UCSD-AML1 (cell line): ENCODE results near the gene NMB.
"Not testable (repeated sequence)": the region's sequence is repeated elsewhere in the genome, so short reads cannot be mapped to it uniquely, and the experiment has no call there.

Experiments
- DNase-seq: peaks from one replicate; lab custom pipeline; 2025; ENCODE audit not compliant: unreplicated experiment; lab: John Stamatoyannopoulos, UW

Gene NMB

DNA sequence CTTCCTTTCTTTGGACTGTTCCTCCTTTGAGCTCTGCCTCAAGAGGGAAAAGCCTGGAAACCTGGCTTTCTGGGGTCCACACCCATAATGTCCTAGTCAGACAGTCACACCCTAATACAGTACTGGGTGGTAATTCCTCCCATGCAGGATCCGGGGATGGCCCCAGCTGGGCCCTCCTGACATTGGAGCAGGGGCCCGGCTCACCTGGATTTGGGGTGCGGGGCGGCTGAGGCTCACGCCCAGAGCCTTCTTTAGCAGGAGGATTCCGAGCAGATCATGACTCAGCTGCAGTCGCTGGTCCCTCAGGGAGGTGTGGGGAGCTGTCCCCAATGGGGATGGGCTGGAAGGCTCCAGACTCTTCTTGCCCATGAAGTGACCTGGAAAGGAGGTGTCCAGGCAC is 1.0 kb downstream of the NMB start:
- no peak for DNase-seq

DNA sequence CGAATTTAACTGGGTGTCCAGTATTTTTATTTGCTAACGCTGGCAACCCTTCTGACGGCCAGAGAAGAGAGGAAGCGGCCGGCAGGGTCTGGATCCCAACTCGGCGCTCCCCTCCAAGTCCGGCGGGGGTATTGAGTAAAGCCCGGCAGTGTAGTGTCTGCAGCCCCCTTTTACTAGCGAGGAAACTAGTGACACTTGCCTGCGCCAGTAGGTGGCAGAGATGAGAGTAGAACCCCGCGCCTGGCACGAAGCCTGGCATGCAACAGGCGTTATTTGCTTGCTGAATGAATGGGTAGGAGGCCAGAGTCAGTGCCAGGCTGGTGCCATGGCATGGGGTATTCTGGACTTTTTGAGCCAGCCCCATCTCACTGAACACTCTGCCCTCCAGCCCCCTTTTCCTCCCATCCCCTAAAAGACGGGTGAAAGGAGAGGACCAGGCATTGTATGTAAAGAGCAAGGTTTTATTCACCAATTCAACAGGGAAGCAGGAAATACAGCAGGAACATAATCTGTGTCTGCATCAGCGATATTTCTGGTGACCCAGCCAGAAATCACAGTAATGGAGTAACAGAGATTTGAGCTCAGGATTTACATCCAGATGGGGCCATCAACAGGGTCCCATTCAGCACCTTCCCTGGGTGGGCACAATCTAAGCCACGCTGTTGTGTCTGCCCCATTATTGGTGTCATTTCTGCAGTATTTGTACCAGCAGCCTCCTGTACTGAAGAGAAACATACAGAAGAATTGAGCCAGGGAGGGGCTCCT is 3.1 kb downstream of the NMB start:
- DNase-seq, result peak; percentile 77

DNA sequence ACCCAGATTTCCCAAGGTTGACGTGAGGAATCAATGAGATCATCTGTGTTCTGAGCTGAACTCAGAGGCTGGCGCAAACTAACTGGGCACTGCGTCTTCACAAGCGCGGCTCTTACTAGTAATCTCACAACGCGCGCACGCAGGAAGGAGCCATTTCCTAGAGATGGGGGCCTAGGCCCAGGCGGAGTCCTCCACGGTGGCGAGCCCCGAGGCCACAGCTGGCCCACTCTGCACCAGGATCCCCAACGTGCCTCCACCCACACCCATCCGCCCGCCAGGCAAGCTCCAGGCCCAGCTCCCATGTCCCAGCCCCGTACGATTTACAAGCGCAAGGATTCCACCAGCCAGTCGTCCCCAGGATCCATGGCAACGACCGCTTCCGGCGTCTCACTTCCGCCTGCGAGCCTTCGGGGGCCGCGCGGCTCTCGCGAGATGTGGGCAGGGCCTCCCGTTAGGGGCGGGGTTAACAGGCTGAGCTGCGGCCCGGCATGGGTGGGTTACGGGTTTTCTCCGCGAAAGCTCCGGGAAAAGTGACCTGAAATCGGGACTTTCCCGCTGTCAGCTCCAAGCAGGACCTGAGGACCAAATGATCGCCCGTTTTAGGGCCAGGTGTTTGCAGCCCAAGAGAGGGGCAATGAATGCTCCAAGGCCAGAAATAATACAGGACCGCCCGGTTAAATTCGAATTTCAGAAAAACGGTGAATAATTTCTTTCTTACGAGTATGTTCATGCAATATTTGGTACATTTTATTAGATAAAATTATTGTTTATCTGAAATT is 3.9 kb downstream of the NMB start, which contains the start of gene WDR73:
WDR73 (minus strand) TSS at position 374 of the 779 bp plus-strand sequence; CDS start at position 365, 9 bp downstream.
- DNase-seq, result peak; percentile 94

DNA sequence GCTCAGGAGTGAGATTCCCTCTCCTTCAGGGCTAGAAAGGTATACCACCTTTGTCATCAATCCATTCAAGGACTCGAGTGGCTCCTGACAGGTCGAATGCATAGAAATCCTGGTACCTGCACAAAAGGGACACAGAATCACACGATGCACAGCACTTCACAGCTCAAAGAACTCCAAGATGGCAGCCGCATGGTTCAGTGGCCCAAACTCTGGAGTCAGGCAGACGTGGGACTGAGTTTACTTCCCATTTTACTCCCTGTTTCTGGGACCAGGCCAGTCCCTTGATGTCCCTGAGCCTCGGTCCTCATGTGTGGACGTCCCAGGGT is 4.5 kb downstream of the NMB start:
- DNase-seq, result no peak

DNA sequence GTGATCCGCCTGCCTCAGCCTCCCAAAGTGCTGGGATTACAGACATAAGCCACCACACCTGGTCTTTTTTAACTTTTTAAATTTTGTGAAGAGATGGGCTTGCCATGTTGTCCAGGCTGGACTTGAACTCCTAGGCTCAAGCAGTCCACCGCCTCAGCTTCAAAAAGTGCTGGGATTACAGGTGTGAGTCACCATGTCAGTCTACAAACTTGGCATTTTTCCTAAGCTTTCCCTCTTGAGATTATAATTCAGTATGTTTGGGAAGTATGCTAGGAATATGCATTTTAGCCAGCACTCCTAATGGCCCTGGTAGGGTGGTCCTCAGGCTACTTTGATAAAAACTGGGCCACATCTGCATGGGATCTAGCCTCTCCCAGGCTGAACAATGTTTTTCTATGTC is 8.3 kb downstream of the NMB start:
- no peak for DNase-seq

DNA sequence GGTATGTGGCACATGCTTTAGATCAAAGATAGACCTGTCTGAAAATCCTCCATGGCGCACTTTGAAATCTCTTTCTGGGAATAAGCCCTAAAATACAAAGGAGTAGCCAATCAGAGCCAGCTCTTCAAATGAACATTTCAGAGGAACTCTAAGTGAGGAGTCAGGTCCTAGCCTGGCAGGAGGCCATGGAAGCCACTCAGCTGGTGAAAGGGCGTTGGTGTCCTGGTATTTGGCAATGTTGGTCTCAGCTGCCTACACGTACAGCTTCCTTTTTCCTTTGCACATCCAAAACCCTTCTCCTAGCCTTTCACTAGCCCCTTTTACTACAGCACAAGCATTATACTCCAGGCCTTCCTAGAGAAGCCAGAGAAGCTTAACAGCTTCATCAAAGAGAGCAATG is 9.5 kb downstream of the NMB start:
- DNase-seq, result no peak

DNA sequence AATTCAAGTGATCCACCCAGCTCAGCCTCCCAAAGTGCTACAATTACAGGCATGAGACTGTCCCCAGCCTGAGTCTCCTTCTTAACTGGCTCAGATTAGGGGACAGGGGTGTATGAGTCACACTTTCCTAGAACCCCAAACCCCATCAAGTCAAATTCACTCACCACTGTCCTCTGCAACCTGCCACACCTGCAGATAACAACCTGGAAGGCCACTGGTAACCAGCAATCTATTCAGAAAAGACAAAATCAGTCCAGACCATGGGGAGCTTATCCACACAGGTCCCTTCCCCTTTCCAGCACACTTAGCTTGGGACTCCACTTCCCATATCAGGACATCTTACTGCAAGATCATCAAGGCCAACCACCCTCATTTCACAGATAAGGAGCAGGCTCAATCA is 10.3 kb downstream of the NMB start:
- DNase-seq, result no peak

DNA sequence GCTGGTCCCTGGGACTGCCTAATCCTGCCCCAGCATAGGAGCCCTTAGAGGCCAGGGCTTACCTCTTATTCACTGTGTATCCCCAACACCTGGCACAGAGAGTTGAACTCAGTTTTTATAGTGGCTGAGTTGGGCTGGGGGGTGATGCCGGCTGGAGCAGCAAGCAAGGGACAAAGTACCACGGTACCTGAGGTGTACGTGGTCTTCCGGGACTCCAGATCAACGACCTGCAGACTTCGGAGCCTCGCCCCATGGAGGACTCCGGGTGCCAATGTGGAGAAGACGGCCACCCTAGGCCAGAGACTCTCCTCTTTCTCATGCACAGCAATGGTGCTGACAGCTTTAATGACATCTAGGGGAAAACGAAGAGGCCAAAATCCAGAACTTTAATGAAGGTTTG is 12.0 kb downstream of the NMB start:
- no peak for DNase-seq

DNA sequence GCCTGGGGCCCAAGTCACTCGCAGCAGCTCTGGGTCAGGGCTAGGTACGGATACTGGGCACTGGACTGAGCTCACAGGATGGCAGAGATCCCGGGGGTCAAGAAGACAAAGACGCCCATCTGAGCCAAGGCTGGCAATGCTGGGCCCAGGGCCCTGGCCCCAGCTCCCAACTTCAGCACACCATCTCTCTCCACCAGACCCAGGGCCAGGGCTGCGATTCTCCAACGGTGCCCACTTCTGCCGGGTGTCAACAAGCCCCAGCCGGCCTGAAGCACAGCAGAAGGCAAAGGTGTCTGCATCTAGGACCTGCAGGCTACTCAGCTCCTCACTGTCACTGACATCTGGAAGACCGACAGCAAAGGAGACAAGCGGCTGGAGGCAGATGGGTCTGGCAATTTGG is 12.5 kb downstream of the NMB start:
- no peak for DNase-seq

DNA sequence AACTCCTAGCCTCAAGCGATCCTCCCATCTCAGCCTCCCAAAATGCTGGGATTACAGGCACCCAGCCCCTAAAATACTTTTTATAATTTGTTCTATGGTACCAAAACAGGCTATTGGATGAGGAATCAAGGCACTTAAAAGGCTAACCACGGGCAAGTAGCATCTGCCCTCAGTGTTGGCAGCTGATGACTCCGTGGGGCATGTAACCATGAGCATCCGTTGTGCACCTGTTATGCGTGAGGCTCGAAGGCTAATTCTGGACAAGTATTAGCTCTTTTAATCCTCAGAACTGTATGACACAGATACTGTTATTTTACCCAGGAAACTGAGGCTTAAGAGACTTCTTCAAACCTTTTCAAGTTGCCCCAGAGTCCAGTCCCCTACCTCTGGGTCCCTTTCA is 14.2 kb downstream of the NMB start:
- DNase-seq, result no peak

DNA sequence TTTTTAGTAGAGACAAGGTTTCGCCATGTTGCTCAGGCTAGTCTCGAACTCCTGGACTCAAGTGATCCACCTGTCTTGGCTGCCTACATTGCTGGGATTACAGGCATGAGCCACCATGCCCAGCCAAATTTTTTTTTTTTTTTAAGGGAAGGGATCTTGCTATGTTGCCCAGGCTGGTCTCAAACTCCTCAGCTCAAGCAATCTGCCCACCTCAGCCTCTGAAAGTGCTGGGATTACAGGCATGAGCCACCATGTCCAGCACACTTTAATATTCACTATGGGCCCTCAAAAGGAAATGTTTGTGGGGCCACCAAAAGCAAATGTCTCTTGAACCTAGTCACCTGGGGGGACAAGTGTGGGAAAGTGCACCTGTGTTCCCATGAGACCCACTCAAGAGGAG is 15.4 kb downstream of the NMB start:
- not testable (repeated sequence) for DNase-seq

DNA sequence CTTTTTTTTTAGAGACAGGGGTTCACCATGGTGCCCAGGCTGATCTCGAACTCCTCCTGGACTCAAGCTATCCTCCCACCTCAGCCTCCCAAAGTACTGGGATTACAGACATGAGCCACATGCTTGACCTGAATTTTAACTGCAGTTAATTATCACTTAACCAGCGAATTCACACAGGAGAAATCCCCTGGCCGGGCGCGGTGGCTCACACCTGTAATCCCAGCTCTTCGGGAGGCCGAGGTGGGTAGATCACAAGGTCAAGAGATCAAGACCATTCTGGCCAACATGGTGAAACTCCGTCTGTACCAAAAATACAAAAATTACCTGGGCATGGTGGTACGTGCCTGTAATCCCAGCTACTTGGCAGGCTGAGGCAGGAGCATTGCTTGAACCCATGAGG is 16.1 kb downstream of the NMB start:
- DNase-seq, result not testable (repeated sequence)

DNA sequence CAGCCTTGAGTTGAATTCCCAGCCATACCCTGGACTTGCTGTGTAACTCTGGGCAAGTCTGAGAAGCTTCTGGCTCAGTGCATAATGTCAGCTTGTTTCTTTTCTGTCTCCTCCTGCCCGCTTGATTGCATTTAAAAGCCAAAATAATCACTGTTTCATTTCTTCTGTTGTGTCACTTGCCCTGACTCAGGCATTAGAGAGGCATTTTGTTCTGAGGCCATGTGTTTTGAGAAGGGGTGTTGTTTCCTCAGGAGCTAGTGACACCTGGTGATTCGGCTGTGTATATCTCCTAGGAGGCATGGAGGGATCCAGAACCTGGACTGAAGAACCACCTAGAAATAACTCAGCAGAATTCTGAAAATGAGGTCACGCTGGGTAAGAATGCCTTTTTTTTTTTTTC is 19.9 kb downstream of the NMB start:
- no peak for DNase-seq

DNA sequence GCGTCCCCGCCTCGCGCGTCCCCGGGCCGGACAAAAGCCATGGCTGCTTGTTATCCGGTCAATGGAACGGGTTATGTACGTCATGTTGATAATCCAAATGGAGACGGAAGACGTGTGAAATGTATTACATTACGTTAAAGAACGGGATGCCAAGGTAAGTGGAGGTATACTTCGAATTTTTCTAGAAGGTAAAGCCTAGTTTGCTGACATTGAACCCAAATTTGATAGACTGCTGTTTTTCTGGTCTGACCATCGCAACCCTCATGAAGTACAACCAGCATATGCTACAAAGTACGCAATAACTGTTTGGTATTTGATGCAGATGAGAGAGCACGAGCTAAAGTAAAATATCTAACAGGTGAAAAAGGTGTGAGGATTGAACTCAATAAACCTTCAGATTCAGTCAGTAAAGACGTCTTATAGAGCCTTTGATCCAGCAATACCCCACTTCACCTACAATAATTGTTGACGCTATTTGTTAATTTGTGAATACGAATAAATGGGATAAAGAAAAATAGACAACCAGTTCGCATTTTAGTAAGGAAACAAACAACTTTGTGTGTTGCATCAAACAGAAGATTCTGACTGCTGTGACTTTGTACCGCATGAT is 23.7 kb downstream of the NMB start:
- no peak for DNase-seq

DNA sequence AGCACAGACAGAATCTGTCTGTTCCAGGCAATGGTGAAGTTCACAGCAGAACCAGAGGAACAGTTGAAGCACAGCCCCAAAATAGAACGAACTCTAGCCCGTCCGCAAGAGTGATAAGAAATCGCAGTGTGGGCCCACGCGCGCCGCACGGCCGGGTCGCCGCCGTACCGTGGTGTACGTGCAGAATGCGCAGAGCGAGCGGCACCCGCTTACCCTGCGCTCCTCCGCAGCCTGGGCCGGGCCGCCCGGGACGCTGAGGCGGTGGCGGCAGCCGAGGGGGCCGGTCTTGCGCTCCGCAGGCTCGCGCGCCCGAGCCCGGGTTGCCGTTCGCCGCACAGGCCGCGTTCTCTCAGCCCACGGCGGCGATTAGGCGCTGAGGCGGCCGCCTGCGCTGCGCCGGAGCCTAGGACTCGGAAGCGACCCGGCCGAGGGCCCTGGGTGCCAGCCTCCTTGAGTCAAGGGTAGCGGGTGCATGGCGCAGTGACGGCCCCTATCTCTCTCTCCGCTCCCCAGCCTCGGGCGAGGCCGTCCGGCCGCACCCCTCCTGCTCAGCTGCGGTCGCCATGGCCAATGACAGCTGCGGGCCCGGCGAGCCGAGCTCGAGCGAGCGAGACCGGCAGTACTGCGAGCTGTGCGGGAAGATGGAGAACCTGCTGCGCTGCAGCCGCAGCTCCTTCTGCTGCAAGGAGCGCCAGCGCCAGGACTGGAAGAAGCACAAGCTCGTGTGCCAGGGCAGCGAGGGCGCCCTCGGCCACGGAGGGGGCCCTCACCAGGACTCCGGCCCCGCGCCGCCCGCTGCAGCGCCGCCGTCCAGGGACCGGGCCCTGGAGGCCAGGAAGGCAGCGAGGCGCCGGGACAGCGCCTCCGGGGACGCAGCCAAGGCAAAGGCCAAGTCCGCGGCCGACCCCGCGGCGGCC is 24.4 kb downstream of the NMB start:
- DNase-seq, result peak; percentile 73

DNA sequence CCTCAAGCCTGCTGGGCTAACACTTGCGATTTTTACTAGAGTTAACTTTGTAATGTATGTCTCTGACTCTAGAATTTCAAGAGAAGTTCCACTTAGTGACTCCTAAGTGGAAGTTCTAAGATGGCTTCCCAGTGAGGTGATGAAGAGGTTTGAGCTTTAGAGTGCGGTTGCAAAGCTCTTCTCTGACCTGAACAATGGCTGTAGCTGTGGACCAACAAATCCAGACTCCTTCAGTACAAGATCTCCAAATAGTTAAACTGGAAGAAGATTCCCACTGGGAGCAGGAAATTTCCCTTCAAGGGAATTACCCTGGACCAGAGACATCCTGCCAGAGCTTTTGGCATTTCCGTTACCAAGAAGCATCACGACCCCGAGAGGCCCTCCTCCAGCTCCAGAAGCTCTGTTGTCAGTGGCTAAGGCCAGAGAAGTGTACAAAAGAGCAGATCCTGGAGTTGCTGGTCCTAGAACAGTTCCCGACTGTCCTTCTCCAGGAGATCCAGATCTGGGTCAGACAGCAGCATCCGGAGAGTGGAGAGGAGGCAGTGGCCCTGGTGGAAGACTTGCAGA is 26.2 kb downstream of the NMB start:
- no peak for DNase-seq

DNA sequence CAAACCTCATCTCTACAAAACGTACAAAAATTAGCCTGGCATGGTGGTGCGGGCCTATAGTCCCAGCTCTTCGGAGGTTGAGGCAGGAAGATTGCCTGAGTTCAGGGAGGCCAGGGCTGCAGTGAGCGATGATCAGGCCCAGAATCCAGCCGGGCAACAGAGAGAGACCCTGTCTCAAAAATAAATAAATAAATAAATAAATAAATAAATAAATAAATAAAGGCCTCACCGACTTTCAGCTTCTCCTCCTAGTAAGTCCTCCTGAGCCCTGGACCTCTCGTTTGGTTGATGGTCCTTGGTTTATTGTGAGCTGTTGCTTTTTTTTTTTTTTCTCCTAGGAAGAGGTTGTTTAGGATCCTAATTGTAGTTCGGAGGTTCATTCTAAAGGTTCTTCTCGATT is 29.0 kb downstream of the NMB start:
- DNase-seq, result no peak

DNA sequence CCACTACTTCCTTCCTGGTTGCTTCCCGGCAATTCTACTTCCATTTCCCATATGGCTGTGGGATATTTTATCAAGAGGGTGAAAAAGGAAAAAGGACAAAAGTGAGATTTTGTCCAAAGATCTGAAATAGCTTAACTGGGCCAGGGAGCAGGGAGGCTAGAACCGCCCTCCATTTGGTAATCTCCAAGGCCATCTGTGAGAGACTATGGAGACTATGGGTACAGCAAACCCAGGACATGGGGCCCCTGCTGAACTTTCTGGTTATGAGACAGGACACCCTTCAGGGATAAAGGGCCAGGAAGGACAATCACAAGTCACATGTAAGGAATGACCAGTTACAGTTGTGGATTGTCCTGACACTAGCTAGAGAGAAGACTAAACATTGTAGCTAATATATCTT is 32.9 kb downstream of the NMB start:
- DNase-seq, result no peak

DNA sequence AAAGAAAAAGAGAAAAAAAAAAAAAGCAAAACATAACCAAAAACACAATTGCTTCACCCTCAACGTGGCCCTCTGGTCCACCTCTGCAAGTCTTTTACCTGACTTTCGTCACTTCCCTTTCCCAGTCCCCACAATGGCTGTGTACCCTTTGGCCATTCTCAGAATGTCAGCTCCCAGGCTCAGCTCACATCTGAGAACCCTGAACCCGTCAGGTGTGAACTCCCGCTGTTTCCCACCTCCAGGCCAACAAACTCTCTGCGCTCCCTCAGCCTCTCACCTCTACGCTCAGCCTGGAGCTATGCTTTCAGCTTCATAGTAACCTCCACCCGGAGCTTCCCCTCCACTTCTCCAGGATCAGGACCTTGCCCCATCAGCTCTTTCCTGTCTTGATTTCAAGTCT is 33.6 kb downstream of the NMB start:
- DNase-seq, result no peak

DNA sequence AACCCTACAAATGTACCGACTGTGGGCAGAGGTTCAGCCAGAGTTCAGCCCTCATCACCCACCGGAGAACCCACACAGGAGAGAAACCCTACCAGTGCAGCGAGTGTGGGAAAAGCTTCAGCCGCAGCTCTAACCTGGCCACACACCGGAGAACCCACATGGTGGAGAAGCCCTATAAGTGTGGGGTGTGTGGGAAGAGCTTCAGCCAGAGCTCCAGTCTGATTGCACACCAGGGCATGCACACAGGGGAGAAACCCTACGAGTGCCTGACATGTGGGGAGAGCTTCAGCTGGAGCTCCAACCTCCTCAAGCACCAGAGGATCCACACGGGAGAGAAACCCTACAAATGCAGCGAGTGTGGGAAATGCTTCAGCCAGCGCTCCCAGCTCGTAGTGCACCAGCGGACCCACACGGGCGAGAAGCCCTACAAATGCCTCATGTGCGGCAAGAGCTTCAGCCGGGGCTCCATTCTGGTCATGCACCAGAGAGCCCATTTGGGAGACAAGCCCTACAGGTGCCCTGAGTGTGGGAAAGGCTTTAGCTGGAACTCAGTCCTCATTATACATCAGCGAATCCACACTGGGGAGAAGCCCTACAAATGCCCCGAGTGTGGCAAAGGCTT is 36.5 kb downstream of the NMB start:
- no peak for DNase-seq
